Measurements from ENCODE around the gene ERICH2. TPM values are rescaled to one million over a fixed set of nuclear protein-coding genes. Genes with fewer than 3 reads are reported as not detected.

Gene ERICH2
- total RNA-seq, 1 donor from 2014 or later = 0.94 TPM

- no peak for DNase-seq (ENCODE audit: low spot score in 2 of 2, unreplicated experiment in 2 of 2)
- H3K27ac Mint-ChIP-seq = no peak within 1 kb of the TSS
- H3K4me1 Mint-ChIP-seq = peaks cover 42% of the 10 kb centered on the region
- peaks cover 93% of the 10 kb centered on the region for H3K27me3 Mint-ChIP-seq (ENCODE audit: low read depth)
- no peaks in the 10 kb centered on the region for H3K9me3 Mint-ChIP-seq
- no peaks in the 10 kb centered on the region for H3K36me3 Mint-ChIP-seq
- TF ChIP-seq CTCF (IDR thresholded peaks at IDR 0.05; ENCODE audit: unreplicated experiment) = no peak
- H3K4me3 Mint-ChIP-seq = peak within 1 kb of the TSS; percentile 62
Observed at GRCh38 chr2:170816504-170817092, 46.4 kb downstream of the ERICH2 start, which contains the start of gene GAD1. TSS of gene GAD1 (plus strand) at chr2:170816887. CDS start at chr2:170818592, 1,705 bp downstream.

GRCh38 chr2:170817093-170818035 is 47.2 kb downstream of the ERICH2 start:
- H3K9me3 Mint-ChIP-seq = no peaks in the 10 kb centered on the region
- TF ChIP-seq CTCF (IDR thresholded peaks at IDR 0.05; ENCODE audit: unreplicated experiment) = no peak
- H3K27ac Mint-ChIP-seq = no peak overlapping the region
- no peak for DNase-seq (ENCODE audit: low spot score in 2 of 2, unreplicated experiment in 2 of 2)
- H3K4me1 Mint-ChIP-seq = peaks cover 48% of the 10 kb centered on the region
- peaks cover 100% of the 10 kb centered on the region for H3K27me3 Mint-ChIP-seq (ENCODE audit: low read depth)
- peak overlapping the region; percentile 62 for H3K4me3 Mint-ChIP-seq
- no peaks in the 10 kb centered on the region for H3K36me3 Mint-ChIP-seq

- TF ChIP-seq CTCF (IDR thresholded peaks at IDR 0.05; ENCODE audit: unreplicated experiment) = no peak
- peaks cover 52% of the 10 kb centered on the region for H3K4me1 Mint-ChIP-seq
- no peak for DNase-seq (ENCODE audit: low spot score in 2 of 2, unreplicated experiment in 2 of 2)
- no peak overlapping the region for H3K27ac Mint-ChIP-seq
- no peaks in the 10 kb centered on the region for H3K9me3 Mint-ChIP-seq
- peaks cover 100% of the 10 kb centered on the region for H3K27me3 Mint-ChIP-seq (ENCODE audit: low read depth)
- peak overlapping the region; percentile 62 for H3K4me3 Mint-ChIP-seq
- no peaks in the 10 kb centered on the region for H3K36me3 Mint-ChIP-seq
Observed at GRCh38 chr2:170818036-170818751, 48.0 kb downstream of the ERICH2 start.

GRCh38 chr2:170818752-170819470 is 48.7 kb downstream of the ERICH2 start:
- Mint-ChIP-seq H3K27ac (no peak overlapping the region), H3K4me3 (peak overlapping the region; percentile 58), H3K36me3 (no peaks in the 10 kb centered on the region), H3K9me3 (no peaks in the 10 kb centered on the region), H3K4me1 (peaks cover 52% of the 10 kb centered on the region), H3K27me3 (ENCODE audit: low read depth) (peaks cover 99% of the 10 kb centered on the region)
- DNase-seq (ENCODE audit: low spot score in 2 of 2, unreplicated experiment in 2 of 2) = no peak
- TF ChIP-seq CTCF (IDR thresholded peaks at IDR 0.05; ENCODE audit: unreplicated experiment) = no peak

All from mesothelial cell of epicardium (in vitro differentiated cells).